ENCODE results near the gene NEK3.
"Not testable (repeated sequence)": the region's sequence is repeated elsewhere in the genome, so short reads cannot be mapped to it uniquely, and the experiment has no call there.

NEK3 gene

DNA sequence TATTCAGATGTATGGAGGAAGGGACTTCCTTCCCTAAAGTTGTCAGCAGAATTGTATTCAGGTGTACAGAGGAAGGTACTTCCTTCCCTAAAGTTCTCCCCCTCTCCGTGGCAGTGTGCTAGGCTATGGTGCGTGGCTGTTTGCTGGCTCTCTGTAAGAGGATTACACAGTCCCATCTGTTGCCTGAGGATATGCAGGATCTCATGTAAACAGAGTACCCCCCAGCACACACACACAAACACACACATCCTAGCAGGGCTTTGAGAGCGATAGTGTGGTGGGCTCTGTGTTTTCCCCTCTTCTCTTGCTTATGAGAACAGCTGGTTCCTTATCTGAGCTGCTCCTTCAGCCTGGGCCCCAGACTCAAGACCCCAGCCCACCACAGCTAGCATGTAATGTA, 40.8 kb downstream of the NEK3 start:
- DNase-seq (ENCODE audit: low read depth) = no peak

DNA sequence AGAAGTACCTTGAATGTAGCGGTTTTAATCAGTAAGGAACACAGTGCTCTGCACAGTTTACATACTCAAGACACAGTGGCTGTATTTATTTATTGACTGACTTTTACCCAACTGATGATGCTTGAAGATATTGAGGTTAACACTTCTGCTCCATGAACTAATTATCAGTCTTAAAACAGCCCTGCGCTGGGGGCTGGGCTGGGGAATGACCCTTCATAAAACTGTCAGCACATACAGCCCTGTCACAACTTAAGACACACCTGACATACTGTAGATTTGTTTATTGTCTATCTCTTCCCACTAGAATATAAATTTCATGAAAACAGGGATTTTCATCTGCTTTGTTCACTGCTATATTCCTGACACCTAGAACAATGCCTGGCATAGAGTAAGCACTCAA, 41.3 kb downstream of the NEK3 start:
- DNase-seq (ENCODE audit: low read depth) = no peak

DNA sequence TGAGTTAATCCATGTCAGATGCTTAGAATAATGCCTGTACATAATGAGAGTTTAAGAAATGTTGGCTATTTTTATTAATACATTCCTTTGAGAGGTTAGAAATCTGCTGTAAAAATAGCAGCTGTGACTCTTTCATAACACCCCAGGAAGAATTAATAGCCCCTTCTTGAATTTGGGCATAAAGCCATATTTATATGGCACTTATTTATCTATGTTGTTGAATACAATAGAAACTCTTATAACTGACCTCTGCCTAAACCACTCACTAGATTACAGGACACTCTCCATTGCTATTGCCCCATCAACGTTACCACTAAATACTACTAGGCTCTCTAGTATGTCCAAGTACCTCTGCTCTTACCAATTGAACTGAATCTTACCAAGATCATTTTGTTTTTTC, 46.8 kb downstream of the NEK3 start:
- no peak for DNase-seq (ENCODE audit: low read depth)

GRCh38 chr13:52109116-52109670, 50.2 kb downstream of the NEK3 start:
- DNase-seq (ENCODE audit: low read depth) = no peak

DNA sequence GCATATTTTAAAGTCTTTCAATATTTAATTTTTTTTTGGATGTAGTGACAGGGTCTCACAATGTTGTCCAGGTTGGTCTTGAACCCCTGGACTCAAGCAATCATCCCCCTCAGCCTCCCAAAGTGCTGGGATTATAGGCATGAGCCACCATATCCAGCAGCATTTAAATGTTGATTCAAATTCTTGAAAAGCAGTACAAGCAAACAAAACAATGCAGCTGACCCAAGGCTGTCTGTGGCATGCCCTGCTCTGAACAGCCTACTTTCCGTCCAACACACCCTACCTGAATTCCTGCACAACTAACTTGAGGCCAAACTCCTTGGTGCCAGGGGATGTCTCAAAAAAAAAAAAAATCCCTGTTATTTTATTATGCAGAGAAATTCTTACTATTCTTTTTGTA, 53.6 kb downstream of the NEK3 start:
- DNase-seq (ENCODE audit: low read depth) = no peak

GRCh38 chr13:52104624-52105023, 54.8 kb downstream of the NEK3 start:
- no peak for DNase-seq (ENCODE audit: low read depth)

- DNase-seq (ENCODE audit: low read depth) = no peak
These were observed 56.0 kb downstream of the NEK3 start for GRCh38 chr13:52103386-52103785.

- not testable (repeated sequence) for DNase-seq (ENCODE audit: low read depth)
These were observed 57.0 kb downstream of the NEK3 start for GRCh38 chr13:52102423-52102822.

DNA sequence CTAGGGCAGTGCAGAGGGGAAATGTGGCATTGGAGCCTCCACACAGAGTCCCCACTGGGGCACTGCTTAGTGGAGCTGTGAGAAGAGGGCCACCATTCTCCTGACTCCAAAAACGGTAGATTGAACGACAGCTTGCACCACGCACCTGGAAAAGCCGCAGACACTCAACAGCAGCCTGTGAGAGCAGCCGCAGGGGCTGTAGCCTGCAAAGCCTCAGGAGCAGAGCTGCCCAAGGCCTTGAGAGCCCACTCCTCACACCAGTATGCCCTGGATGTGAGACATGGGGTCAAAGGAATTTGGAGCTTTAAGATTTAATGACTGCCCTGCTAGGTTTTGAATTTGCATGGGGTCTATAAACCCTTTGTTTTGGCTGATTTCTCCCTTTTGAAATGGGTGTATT, 62.2 kb downstream of the NEK3 start:
- DNase-seq (ENCODE audit: low read depth) = no peak

- DNase-seq (ENCODE audit: low read depth) = no peak
These were observed 62.6 kb downstream of the NEK3 start for GRCh38 chr13:52096748-52097147.

- no peak for DNase-seq (ENCODE audit: low read depth)
These were observed 63.3 kb downstream of the NEK3 start for GRCh38 chr13:52096062-52096461.

GRCh38 chr13:52092087-52092486, 67.3 kb downstream of the NEK3 start:
- no peak for DNase-seq (ENCODE audit: low read depth)

GRCh38 chr13:52091473-52091872, 67.9 kb downstream of the NEK3 start:
- no peak for DNase-seq (ENCODE audit: low read depth)

DNA sequence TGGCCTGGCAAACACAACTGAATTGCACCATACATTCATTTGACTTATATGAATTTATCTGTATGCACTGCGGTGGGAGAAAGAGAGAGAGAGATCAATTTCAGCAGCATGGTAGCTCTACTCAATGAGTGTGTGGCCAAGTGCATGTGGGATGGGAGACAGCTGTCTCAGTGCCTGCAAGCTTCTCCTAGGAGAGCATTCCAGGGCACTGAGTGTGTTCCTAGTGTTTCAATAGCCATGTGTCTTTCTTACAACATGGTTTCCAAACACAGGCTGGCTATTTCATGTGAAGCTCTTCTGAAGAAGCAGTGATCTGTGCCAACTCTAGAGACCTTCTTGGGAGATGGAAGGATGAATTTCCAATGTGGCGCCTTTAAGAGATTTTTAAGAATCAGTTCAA, 74.0 kb downstream of the NEK3 start:
- no peak for DNase-seq (ENCODE audit: low read depth)

DNA sequence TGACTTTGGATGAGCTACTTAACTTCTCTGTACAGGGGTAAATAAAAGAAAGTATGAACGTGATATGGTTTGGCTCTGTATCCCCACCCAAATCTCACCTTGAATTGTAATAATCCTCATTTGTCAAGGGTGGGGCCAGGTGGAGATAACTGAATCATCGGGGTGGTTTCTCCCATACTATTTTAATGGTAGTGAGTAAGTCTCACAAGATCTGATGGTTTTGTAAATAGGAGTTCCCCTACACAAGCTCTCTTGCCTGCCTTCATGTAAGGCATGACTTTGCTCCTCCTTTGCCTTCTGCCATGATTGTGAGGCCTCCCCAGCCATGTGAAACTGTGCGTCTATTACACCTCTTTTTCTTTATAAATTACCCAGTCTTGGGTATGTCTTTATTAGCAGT, 74.4 kb downstream of the NEK3 start:
- not testable (repeated sequence) for DNase-seq (ENCODE audit: low read depth)

Data from activated T-cell treated with anti-CD3 and anti-CD28 coated beads for 1 hour (primary cell).